Daoy (cell line): ENCODE data around the gene AKAP8. TPM values are rescaled to one million over a fixed set of nuclear protein-coding genes. Genes with fewer than 3 reads are reported as not detected.
"Not testable (repeated sequence)": the region's sequence is repeated elsewhere in the genome, so short reads cannot be mapped to it uniquely, and the experiment has no call there.

Source experiments
- DNase-seq: peaks from one replicate; pipeline ENCODE4 v3.0.0-alpha.2; 2015; ENCODE audit warnings: low read depth
- total RNA-seq: library from RNA; depleted of rRNA; stranded (reverse); fragments of >200 nt; shearing (Covaris generic); gene quantifications from 2 replicates; pipeline ENCODE4 v1.2.3, GENCODE V29; 2014; rRNA removed

AKAP8 gene
- 15.4 and 18.6 TPM in 2 replicates for total RNA-seq

DNA sequence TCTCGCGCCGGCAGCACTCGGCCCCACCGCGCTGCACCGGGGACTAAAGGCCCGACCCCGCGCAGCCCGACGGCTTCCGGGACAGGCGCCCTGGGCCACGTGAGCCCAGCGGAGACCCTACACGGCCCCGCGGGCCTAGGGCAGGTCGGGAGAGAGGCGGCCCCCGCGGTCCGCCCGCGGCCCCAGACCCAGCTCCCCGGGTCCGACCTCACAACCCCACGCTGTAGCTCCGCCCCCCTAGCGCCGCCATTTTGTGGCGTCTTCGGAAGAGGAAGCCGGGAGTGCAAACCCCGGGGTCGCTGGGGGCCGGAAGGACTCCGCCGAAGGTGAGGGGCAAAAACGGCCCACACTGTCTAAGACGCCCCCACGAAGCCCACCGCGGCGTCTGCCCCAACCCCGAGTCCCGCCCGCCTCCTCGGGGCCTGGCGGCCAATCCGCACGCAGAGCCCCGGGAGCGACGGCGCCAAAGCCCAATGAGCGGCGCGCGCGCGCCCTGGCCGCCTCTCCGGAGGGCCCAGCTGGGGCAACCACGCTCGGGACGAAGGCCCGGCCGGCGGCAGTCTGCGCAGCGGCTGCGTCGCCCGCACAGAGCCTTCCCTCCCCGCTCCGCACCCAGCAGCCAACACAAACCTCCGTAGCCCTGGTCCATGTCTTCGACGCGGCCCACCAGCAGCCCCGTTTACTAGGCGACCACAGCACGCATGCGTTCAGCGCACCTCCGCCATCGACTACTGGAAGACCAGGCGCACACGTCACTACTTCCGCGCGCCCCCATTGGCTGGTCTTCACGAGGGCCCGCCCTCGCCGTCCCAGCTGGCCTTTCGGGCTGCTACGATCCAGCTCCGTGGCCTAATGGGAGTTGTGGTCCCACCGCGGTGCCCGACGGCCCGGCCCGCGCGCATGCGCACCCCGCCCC is at the start of gene AKAP8:
Gene AKAP8, minus strand, starts transcription at position 705 of the 916 bp plus-strand sequence. Its CDS starts 56 bp downstream, at position 649.
- peak; percentile 100 for DNase-seq

DNA sequence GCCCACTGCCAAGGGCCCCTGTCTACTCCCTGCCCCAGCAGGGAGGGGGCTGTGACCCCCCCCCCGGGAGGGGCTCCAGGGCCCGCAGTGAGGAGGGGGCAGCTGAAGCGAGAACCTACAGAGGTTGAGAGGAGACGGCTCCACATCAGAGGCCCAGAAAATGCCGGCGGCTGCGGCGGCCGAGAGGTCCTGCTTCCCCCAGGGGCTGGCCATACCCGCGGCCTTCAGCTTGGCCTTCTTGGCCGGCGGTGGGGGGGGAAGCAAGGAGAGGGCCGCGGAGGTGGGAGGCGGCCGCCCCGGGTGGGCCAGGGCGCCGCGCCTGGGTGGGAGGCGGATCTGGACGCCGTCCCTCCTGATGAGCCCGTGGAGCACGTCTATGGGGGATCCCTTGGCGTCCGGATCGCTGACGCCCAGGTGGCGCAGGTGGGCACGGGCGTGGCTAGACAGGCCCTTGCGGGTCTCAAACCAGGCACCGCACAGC is 48.4 kb upstream of the AKAP8 start:
- DNase-seq: no peak

DNA sequence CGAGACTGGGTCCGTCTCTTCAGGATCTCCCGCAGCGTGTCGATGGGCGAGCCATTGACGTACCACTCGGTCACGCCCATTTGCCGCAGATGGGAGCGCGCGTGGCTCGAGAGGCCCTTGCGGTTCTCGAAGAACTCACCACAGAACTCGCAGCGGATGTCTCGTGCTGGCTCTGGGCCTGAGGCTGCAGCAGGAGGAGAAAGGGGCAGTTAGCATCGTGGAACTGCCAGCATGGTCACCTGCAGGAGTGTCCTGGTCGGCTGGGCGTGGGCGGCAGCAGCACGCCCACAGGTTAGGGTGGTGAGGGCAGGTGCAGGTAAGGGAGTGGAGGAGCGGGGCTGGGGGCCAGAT is 47.7 kb upstream of the AKAP8 start:
- no peak for DNase-seq

DNA sequence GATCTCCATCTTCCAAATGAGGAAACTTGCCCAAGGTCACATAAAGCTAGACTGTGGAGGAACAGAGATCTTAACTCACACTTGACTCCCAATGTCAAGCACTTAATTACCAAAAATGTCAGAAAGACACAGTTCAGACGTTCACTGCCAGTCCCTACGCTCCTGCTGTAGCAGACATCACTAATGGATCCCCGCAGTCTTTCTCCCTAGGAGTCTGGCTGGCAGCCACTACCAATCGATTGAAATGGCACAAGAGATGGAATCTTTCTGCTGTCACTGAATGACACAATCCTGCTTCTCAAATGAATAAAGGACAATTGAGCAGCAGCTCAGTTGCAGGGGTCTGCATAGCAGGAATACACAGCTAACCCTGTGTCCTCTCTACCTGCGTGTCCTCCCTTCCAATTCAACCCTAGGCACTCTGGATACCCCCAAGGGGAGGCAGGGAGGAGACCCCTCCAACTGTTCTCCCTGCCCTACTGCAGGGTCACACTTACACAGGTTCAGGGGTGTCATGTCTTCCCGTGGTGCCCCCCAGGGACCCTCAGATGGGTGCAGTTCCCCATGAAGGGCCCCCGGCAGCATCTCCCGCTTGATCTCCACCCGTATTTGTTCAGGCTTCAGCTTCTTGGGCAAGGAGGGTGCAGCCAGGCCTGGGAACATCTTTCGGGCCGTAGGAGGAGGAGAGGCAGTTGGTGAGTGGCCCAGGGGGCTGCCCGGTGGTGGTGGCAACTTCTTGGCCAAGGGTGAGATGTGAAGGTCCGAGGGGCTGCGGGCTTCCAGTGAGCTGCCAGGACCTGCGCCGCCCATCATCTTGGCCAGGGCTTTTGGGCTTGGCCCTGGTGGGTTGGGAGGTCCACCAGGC is 47.1 kb upstream of the AKAP8 start:
- no peak for DNase-seq

DNA sequence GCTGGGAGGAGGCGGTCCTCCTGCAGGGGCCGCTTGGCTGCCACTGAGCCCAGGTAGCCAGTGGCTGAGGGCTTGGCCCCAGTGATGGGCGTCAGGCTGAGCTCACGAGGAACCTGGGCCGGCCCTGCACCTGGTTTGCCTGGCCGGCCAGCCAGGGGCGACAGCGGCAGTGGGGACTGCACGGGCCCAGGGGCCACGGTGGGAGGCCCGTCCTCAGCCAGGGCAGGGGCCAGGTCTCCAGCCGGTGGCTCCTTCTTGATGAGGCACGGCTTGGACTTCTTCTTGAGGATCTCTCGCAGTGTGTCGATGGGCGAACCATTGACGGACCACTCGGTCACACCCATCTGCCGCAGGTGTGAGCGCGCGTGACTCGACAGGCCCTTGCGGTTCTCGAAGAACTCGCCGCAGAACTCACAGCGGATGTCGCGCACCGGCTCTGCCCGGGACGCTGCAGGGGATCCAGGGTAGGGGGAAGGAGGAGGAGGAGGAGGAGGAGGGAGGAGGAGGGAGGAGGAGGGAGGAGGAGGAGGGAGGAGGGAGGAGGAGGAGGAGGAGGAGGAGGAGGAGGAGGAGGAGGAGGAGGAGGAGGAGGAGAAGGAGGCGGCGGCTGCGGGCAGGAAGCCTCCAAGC is 45.8 kb upstream of the AKAP8 start:
- DNase-seq: no peak

DNA sequence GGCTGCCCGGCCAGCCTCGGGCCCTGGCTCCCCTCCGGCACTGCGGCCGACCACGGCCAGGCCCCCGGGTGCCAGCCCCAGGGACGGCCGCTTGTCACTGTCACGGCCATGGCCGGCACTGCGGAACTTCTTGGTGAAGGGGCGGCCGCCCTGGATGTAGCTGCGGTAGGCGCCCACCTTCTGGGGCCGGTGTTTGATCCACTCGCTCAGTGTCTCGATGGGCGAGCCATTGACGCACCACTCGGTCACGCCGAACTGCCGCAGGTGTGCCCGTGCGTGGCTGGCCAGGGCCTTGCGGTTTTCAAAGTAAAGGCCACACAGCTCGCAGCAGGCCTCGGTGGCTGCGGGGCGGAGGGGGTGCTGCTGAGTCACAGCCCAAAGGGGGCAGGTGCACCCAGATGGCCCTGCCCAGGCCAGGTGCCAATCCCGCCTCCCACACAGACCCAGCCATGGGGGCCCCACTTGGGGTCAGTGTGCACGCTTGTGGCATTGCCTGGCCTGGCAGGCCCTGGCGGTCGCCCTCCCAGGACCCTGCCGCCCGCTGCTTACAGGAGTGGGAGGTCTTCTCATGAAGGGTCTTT is 45.2 kb upstream of the AKAP8 start:
- no peak for DNase-seq

DNA sequence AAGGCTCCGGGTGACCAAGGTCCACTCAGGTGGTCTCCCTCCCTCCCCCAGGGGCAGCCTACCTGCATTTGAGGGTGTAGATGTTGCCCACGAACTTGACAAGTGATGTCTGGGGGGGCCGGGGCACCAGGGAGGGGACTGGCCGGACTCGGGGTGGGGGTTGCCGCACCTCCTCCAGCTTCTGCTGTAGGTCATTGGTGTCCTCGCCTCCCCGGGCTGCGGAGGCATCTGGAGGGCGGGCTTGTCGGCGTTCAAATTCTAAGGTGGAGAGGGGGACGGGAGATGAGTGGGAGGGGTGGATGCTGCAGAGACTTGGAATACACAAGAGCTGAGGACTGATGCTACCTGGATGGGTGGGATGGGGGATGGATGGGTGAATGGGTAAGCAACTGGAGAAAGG is 44.5 kb upstream of the AKAP8 start:
- DNase-seq: no peak

DNA sequence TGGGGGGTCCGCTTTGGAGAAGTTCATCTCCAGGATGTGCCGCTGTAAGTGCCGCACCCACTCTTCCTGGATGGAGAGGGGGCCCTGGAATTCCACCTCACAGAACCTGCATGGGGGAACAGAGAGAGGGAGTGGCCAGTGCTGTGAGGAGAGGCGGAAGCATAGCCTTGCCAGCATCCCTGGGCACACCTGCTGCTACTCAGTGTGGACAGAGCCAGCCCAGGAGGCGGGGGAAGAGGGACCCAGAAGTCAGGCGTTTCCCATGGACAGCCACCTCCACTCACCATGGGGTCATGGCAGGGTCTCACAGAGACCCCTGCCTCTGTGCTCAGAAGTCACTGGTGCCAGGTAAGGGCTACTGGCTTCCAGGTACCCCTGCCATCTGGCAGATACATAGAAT is 43.5 kb upstream of the AKAP8 start:
- no peak for DNase-seq

DNA sequence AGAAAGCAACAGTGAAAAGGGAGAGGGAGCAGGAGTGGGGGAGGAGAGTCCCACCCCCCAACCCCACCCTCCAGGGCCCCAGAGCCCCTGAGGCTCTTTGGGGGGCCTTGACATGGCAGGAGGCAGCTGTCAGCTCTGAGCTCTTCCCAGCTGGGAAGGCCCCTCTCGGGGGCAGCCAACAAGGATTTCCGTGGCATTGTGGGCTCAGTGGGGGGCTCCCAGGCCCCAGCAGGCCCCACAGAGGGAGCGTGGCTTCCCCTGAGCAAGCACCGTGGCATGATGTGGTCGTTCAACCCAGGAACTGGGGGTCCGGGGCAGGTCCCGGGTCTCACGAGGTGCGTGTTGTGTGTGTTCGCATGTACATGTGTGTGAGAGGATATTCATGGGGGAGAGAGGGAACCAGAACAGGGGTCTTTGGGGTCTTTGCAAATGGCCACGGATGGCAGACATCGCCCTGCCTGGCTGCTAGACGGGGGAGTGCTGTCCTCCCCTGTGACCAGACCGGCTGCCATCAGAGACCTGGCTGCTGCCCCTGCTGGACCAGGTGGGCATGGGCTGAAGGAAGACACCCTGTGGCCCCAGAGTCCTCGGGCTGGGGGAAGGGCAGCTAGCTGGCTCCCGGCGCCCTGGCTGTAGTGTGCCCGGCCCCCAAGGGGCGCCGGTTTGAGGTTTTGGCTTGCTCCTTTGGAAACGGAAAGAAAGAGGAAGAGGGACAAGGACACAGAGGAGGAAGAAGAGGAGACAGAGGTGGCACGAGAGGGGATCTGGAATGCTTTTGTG is 42.9 kb upstream of the AKAP8 start:
- DNase-seq: no peak

DNA sequence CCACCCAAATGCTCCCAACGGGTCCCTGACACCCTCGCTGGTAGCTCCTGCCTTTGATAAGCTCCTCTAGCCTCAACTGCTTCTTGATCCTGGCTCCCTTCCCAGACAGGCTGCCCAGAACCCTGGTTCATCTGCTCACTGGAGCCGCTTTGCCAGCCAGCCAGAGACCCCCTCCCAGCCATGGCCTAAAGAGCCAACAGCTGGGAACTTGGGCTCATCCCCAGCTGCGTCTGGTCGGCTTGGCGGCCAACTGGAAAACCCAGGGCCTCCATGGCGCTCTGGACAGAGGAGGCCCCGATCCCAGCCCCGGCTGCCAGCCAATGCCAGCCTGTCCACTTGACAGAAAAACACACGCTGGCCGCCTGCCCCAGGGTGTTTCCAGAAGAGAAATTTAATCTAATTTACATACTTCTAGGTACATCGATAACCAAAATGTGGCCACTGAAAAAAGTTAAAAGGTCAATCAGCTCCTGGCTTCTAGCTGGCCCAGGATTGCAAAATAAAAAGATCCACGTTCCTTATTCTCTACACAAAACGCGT is 42.2 kb upstream of the AKAP8 start:
- no peak for DNase-seq

DNA sequence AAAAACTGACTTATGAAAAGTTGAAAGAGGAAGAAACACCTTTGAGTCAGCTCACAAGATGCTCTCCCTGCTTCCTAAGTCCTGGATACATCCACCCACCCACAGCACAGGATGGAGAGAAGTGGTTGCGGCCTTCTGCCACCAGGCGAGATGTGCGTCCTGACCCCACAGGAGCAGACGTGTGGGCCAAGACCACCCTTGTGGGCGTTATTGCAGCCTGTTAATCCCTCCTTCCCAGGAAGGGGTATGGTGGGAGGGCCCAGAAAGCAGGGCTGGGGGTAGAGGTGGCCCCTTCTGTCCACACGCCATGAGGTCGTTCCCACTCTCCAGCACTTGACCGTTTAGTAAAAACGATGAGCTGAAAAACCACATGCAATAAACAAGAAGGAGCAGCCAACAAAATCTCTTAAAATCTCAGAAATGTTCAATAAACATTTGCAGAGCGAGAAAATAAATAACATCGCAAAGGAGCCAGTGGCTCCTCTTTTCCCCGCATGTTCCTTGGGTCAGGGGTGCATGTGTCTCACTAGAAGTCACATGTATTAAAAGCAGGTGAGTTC is 41.6 kb upstream of the AKAP8 start:
- no peak for DNase-seq

DNA sequence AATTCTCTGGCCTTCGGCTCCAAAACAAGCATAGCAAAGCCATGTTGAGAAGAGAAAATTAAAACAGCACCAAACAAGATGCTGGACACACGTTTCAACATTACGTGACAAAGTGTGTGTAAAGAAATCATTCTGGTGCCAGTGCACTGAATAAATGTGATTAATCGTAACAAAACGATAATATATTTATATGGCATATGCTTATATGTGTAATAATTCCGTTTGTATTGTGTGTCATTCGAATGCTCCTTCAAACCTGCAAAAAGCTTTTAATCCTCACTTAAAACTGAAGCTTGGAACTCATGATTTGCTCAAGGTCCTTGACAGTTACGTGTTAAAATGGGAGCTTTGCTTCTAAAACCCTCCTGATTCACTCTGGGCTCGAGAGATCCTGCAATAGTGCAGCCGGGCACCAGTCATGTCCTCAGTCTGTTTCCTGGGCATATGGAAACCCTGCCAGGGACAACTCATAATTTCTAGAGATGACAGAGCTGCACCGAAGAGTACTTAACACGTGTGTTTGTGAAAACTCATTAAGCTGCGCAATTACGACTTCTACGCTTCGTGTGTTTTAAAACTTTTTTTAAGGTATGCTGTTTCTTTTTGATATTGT is 39.9 kb upstream of the AKAP8 start:
- DNase-seq: peak; percentile 21

DNA sequence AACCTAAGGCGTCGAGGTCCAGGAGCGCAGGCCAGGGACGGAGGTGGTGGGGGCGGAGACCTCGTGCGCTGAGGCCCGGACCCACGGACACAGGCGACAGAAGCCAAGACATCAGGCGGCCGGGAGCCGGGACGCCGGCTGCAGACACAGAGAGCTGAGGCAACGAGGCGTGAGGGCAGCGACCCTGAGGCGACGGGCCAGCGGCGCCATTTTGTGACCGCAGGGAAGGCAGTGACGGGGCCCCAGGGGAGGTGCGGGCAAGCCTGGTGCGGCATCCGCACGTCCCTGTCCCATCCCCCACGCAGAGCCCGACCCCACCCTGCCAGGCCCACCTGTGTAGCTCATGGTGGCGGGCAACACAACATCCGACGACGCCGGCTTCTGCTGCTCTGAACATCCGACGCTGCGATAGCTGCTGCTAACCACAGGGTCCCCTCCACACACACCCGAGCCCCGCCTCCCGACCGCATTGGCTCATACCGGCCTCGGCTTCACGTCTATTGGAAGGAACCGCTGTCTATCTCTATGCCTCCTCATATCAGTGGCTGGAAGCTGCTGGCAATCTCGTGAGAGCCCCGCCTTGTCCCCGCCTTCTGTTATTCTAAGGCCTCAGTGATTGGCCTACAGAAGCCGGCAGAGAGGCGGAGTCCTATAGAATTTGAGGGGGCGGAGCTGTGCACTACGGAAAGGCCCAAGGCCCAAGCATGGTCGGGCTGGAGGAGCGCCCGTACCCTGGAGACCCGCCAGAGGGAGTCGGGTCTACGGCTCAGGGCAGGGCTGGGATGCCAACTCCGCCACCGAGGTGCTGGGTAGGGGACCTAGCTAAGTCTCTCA is 39.2 kb upstream of the AKAP8 start, which contains the start of gene AKAP8L:
Gene AKAP8L, minus strand, starts transcription at position 410 of the 834 bp plus-strand sequence. Its CDS starts 65 bp downstream, at position 345.
- DNase-seq: peak; percentile 99

DNA sequence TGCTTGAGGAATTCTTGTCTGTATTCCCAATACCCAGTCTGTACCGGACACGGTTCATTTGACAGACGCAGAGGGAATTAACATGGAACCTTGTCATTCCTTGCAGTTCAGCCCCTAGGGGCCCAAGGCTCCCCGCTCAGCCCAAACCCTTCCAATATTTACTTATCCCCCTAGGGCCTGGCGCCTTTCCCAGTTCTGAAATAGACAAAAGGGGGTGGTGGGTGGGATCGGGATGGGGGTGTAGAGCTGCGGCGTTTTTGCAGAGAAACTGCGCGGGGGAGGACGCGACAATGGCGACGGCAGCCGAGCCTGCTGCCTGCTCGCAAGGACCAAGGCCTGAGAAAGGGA is 38.6 kb upstream of the AKAP8 start:
- DNase-seq: no peak

DNA sequence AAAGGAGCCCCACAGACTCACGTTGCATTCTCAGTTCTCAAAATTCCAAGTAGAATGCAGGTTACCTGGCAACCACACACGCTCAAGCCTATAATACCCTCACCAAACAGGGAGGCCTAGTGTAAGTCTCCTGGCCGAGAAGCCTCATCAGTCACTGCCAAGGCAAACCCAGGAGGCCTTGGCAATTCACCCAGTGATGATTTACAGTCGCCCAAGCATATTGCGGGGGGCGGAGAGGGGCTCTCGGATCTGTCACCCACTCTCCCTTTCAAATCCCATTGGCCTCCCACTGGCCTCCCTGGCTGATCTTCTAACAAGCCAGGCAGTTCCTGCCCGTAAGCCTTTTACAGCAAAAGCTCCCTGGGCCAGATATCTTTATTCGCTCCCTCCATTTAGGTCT is 38.1 kb upstream of the AKAP8 start:
- no peak for DNase-seq

DNA sequence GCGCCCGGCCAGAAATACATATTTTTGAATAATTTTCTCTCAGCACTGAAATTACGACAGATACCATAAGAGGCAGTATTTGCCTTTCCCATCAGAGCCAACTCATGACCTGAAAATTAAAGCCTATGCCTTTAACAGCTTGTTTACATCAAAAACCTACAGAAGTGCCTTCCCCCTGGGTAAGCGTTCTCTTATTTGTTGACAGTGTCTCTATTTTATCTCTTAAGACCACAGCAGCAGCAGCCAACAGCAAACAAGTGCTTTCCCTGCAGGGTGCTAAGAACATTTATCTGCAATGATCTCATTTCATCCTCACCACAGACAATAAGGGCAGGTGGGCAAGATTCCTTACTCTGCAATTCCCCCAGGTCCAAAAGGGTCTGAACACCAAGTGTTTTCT is 33.2 kb upstream of the AKAP8 start:
- no peak for DNase-seq

DNA sequence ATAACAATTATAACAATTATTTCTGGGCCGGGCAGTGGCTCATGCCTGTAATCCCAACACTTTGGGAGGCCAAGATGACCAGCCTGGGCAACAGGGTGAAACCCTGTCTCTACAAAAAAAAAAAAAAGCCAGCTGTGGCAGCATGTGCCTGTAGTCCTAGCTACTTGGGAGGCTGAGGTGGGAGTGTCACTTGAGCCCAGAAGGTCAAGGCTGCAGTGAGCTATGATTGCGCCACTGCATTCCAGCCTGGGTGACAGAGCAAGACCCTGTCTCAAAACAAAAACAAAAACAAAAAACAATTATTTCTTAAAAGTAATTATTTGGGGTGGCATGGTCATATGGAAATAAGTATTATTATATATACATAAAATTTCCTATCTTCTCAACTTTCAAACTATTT is 31.8 kb upstream of the AKAP8 start:
- not testable (repeated sequence) for DNase-seq

DNA sequence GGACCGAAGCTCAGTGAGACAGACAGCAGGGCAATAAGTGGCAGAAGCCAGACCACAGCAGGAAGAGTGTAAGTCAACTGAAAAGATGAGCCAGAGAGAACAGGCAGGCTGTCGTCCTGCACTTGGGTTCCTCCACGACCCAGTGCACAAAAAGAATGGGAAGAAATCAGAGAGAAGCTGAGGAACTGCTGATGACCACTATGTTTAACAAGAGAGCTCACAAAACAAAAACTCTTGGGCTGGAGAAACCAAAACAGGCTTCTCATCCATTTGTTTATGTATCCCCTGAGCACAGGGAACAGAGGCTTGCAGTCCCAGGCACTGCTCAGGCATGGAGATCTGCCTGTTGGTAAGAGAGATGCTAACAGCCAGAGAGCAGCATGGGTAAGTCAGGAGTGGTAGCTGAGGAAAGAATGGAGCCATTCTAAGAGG is 25.2 kb upstream of the AKAP8 start:
- no peak for DNase-seq
